NCI-H2081 treated with DMSO at 0.1 percent for 48 hours (cell line): ENCODE results near the gene STMP1.
A peak's percentile ranks its signal among the peaks of the same experiment; 100 is the strongest.
"Not testable (repeated sequence)": the region's sequence is repeated elsewhere in the genome, so short reads cannot be mapped to it uniquely, and the experiment has no call there.

ENCODE experiments used
- DNase-seq: peaks from one replicate; lab custom pipeline; 2025; lab: John Stamatoyannopoulos, UW

Gene STMP1

GRCh38 chr7:135662373-135663114 lies at the start of gene STMP1:
STMP1 (plus strand) TSS chr7:135662514.
- peak; percentile 75 for DNase-seq

GRCh38 chr7:135616136-135616535 lies 46.2 kb upstream of the STMP1 start:
- DNase-seq, result no peak

- no peak for DNase-seq
These were observed 44.5 kb upstream of the STMP1 start for GRCh38 chr7:135617781-135618180.

GRCh38 chr7:135618510-135618909 lies 43.8 kb upstream of the STMP1 start:
- DNase-seq, result no peak

- DNase-seq, result no peak
These were observed 41.9 kb upstream of the STMP1 start for GRCh38 chr7:135620447-135620846.

GRCh38 chr7:135620980-135621850 lies 41.1 kb upstream of the STMP1 start:
- peak; percentile 31 for DNase-seq

GRCh38 chr7:135634191-135634878 lies 28.0 kb upstream of the STMP1 start:
- DNase-seq, result no peak

- DNase-seq, result not testable (repeated sequence)
These were observed 22.6 kb upstream of the STMP1 start for GRCh38 chr7:135639690-135640089.

- no peak for DNase-seq
These were observed 18.2 kb upstream of the STMP1 start for GRCh38 chr7:135644154-135644553.

- no peak for DNase-seq
These were observed 17.6 kb upstream of the STMP1 start for GRCh38 chr7:135644729-135645128.

- peak; percentile 28 for DNase-seq
These were observed 16.9 kb upstream of the STMP1 start for GRCh38 chr7:135645296-135645904.

GRCh38 chr7:135647755-135648154 lies 14.6 kb upstream of the STMP1 start:
- DNase-seq, result no peak

GRCh38 chr7:135648235-135648634 lies 14.1 kb upstream of the STMP1 start:
- no peak for DNase-seq

- DNase-seq, result no peak
These were observed 11.3 kb upstream of the STMP1 start for GRCh38 chr7:135650831-135651573.

- DNase-seq, result no peak
These were observed 8.8 kb upstream of the STMP1 start for GRCh38 chr7:135653340-135654080.

- no peak for DNase-seq
These were observed 3.8 kb upstream of the STMP1 start for GRCh38 chr7:135658564-135658963.

GRCh38 chr7:135659159-135659846 lies 3.0 kb upstream of the STMP1 start:
- DNase-seq, result no peak

- peak; percentile 71 for DNase-seq
These were observed 797 bp upstream of the STMP1 start for GRCh38 chr7:135661311-135662122.

GRCh38 chr7:135662123-135662372 lies 266 bp upstream of the STMP1 start:
- no peak for DNase-seq
